ENCODE data around the gene ATF6. TPM values are rescaled to one million over a fixed set of nuclear protein-coding genes. Genes with fewer than 3 reads are reported as not detected.
A peak's percentile ranks its signal among the peaks of the same experiment; 100 is the strongest.

The ATF6 gene
- total RNA-seq, 3 donors from 2014 or later = 31.0 to 56.1 (median 34.1) TPM

GRCh38 chr1:161973924-161974845 is 208.1 kb downstream of the ATF6 start:
- H3K27ac ChIP-seq = peak overlapping the region; percentile 3 to 61
- no peak for TF ChIP-seq POLR2A (IDR thresholded peaks at IDR 0.05)
- TF ChIP-seq POLR2AphosphoS5 (IDR thresholded peaks at IDR 0.05) = no peak
- TF ChIP-seq, protein P1, sequence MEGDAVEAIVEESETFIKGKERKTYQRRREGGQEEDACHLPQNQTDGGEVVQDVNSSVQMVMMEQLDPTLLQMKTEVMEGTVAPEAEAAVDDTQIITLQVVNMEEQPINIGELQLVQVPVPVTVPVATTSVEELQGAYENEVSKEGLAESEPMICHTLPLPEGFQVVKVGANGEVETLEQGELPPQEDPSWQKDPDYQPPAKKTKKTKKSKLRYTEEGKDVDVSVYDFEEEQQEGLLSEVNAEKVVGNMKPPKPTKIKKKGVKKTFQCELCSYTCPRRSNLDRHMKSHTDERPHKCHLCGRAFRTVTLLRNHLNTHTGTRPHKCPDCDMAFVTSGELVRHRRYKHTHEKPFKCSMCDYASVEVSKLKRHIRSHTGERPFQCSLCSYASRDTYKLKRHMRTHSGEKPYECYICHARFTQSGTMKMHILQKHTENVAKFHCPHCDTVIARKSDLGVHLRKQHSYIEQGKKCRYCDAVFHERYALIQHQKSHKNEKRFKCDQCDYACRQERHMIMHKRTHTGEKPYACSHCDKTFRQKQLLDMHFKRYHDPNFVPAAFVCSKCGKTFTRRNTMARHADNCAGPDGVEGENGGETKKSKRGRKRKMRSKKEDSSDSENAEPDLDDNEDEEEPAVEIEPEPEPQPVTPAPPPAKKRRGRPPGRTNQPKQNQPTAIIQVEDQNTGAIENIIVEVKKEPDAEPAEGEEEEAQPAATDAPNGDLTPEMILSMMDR (IDR thresholded peaks at IDR 0.05) = no peak
- DNase-seq (ENCODE audit: low spot score in 2 of 2) = no peak

DNA sequence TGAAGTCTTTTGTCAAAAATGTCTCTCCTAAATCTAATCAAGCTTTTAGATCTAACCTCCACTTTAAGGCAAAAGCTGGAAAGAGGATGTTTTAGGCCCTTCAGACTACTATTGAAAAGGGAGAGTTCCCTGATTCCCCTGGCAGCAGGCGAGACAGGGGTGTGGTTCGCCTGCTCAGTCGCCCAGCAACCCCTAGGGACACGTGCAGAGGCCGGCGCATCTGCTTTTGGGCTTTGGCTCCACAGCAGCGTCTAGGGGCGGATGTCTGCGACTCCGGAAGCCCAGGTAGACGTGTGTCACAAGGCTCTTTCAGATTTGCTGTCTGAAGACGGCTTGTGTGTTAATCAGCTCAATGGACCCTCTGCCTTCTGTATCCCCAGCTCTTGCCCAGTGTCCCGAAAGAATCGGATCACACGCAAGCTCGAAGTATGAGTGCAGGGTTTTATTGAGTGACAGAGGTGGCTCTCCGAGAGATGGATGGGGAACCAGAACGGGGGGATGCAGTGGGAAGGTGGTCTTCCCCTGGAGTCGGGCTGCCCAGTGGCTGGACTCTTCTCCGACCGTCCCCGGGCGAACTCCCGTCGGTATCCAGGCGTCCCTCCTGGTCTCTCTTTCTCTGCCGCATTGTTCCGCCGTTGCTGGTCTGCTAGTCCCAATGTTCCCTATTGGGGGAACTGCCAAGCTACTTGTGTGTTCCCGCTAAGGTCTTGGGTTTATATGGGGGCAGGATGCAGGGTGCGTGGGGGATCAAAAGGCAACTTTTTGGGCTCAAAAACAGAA is 212.1 kb downstream of the ATF6 start:
- intact Hi-C loops (cut with DNase I; ENCODE audit: low total_unique reads) = no loop called here
- H3K27me3 ChIP-seq = no peaks in the 10 kb centered on the region
- DNase-seq (ENCODE audit: low spot score in 2 of 2) = no peak
- H3K4me3 ChIP-seq = no peak overlapping the region
- H3K27ac ChIP-seq = no peak overlapping the region
- H3K36me3 ChIP-seq = no peaks in the 10 kb centered on the region
- H3K4me1 ChIP-seq = no peaks in the 10 kb centered on the region
- TF ChIP-seq POLR2AphosphoS5 (IDR thresholded peaks at IDR 0.05) (no peak), POLR2A (IDR thresholded peaks at IDR 0.05) (no peak)
- TF ChIP-seq, protein P1 (IDR thresholded peaks at IDR 0.05) = no peak
- no peaks in the 10 kb centered on the region for H3K9me3 ChIP-seq

More at GRCh38 chr1:161973924-161974845, 208.1 kb downstream of the ATF6 start:
- intact Hi-C loops (cut with DNase I; ENCODE audit: low total_unique reads) = no loop called here
- peaks cover 0 to 3% of the 10 kb centered on the region in 2 donors for H3K4me1 ChIP-seq
- H3K4me3 ChIP-seq = no peak overlapping the region
- H3K36me3 ChIP-seq = no peaks in the 10 kb centered on the region
- no peaks in the 10 kb centered on the region for H3K9me3 ChIP-seq
- no peaks in the 10 kb centered on the region for H3K27me3 ChIP-seq

DNA sequence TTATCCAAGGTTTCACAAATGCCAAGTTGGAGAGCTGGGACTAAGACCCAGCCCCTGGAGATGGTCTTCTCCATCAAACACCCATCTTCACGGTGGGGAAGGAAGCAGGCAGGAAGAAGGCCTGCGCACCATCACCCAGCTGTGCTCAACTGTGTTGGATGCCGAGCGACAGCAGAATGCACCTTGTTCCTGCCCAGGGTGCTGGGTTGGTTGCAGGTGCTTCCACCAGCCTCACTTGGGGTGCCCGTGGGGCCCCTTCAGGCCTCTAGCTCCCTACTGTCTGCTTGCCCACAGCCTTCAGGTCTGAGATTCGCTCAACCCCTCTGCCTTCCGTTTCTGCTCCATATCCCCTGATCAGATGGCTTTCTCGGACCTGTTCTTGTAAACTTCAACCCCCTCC is 215.0 kb downstream of the ATF6 start:
- Histone ChIP-seq H3K27ac (no peak overlapping the region), H3K36me3 (no peaks in the 10 kb centered on the region), H3K9me3 (no peaks in the 10 kb centered on the region), H3K4me3 (no peak overlapping the region), H3K4me1 (no peaks in the 10 kb centered on the region), H3K27me3 (no peaks in the 10 kb centered on the region)
- TF ChIP-seq, protein P1 (IDR thresholded peaks at IDR 0.05) = no peak
- TF ChIP-seq POLR2AphosphoS5 (IDR thresholded peaks at IDR 0.05) (no peak), POLR2A (IDR thresholded peaks at IDR 0.05) (no peak)
- no peak for DNase-seq (ENCODE audit: low spot score in 2 of 2)
- intact Hi-C loops (cut with DNase I; ENCODE audit: low total_unique reads) = no loop called here

DNA sequence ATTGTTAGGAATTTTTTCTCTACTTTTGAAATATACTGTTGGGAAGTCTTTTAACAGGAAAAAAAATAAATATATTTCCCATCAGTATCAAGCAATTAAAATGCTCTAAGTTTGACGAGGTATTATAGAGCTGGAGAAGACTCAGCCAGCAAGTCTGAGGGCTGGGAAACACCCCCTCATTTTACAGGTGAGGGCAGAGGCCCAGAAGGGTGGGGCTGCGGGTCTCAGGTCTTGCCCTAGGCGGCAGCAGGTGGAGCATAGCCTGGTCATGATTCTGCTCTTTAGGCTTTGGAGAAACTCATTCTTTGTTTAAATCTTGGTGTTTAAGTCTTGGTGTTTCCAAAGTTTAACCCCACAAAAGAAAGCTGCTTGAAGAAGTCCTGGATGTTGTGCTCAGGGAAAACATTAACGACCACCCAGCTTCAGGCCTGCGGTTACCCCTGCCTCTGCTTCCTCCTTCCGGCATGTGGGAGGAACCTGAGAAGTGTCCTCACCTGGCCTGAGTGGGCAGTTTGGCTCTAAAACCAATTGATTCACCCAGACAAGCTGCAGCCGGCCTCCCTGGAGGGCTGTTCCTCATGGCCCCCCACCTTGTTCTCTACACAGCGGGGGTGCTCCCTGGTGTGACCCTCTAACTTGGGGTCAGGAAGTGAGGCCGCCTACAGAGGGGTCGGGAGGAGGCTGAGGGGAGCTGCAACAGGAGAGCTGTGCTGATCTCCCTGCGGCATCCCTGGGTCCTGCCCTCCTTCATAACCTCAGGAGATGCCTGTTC is 215.8 kb downstream of the ATF6 start:
- H3K9me3 ChIP-seq = no peaks in the 10 kb centered on the region
- H3K36me3 ChIP-seq = no peaks in the 10 kb centered on the region
- no peak overlapping the region for H3K27ac ChIP-seq
- DNase-seq (ENCODE audit: low spot score in 2 of 2) = no peak
- H3K4me3 ChIP-seq = no peak overlapping the region
- no peaks in the 10 kb centered on the region for H3K27me3 ChIP-seq
- intact Hi-C loops (cut with DNase I; ENCODE audit: low total_unique reads) = no loop called here
- TF ChIP-seq POLR2A (IDR thresholded peaks at IDR 0.05) = no peak
- TF ChIP-seq, protein P1 (IDR thresholded peaks at IDR 0.05) = no peak
- no peak for TF ChIP-seq POLR2AphosphoS5 (IDR thresholded peaks at IDR 0.05)
- no peaks in the 10 kb centered on the region for H3K4me1 ChIP-seq

Measured in breast epithelium (tissue), 4 donors.